ENCODE results near the gene PPP1R13B. TPM values are rescaled to one million over a fixed set of nuclear protein-coding genes. Genes with fewer than 3 reads are reported as not detected.

The PPP1R13B gene
- total and polyA plus RNA-seq, 2 experiments from 2014 or later: 2.0 to 8.5 TPM

GRCh38 chr14:103818870-103819269, 28.5 kb downstream of the PPP1R13B start:
- Mint-ChIP-seq H3K4me3 (no peak overlapping the region), H3K9me3 (no peaks in the 10 kb centered on the region), H3K27me3 (ENCODE audit: insufficient read depth, low read depth, poor library complexity) (peaks cover 3% of the 10 kb centered on the region), H3K4me1 (peaks cover 21% of the 10 kb centered on the region), H3K36me3 (ENCODE audit: low read depth) (no peaks in the 10 kb centered on the region), H3K27ac (no peak overlapping the region)
- Histone ChIP-seq H2AFZ (no peak overlapping the region), H3K9me2 (ENCODE audit: insufficient read depth) (no peaks in the 10 kb centered on the region), H3K36me3 (ENCODE audit: insufficient read depth) (no peaks in the 10 kb centered on the region), H3K4me2 (no peak overlapping the region), H3K27ac (ENCODE audit: low read depth) (no peak overlapping the region), H3K79me2 (replicated peaks; ENCODE audit: insufficient read depth) (no peaks in the 10 kb centered on the region), H4K20me1 (replicated peaks; ENCODE audit: insufficient read depth) (no peaks in the 10 kb centered on the region), H3F3A (replicated peaks; ENCODE audit: low read depth) (no peaks in the 10 kb centered on the region; the same call in 1 of the 2 replicates), H3K4me3 (no peak overlapping the region), H3K27me3 (ENCODE audit: insufficient read depth) (no peaks in the 10 kb centered on the region), H3K4me1 (ENCODE audit: insufficient read depth) (peaks cover 12% of the 10 kb centered on the region)
- TF ChIP-seq ZNF114 (CRISPR knock-in tag; IDR thresholded peaks at IDR 0.05): no peak
- TF ChIP-seq STAT1 (IDR thresholded peaks at IDR 0.05; ENCODE audit: unreplicated experiment): no peak
- TF ChIP-seq ETS1 (IDR thresholded peaks at IDR 0.05): no peak
- TF ChIP-seq CREB1 (CRISPR knock-in tag; IDR thresholded peaks at IDR 0.05; ENCODE audit: low read depth): no peak
- no peak for TF ChIP-seq NANOG (IDR thresholded peaks at IDR 0.05; ENCODE audit: borderline replicate concordance)
- no peak for TF ChIP-seq JUNB (IDR thresholded peaks at IDR 0.05; ENCODE audit: unreplicated experiment)
- no peak for TF ChIP-seq POLR2AphosphoS5 (IDR thresholded peaks at IDR 0.05; ENCODE audit: low read depth)
- ATAC-seq (no peak), DNase-seq (ENCODE audit: low spot score) (no peak)

- DNase-seq (ENCODE audit: low spot score) (no peak), ATAC-seq (no peak)
- no peaks in the 10 kb centered on the region for H3K9me3 Mint-ChIP-seq
- H3F3A ChIP-seq (replicated peaks; ENCODE audit: low read depth): no peaks in the 10 kb centered on the region; the same call in 1 of the 2 replicates
- H3K27me3 Mint-ChIP-seq (ENCODE audit: insufficient read depth, low read depth, poor library complexity): peaks cover 3% of the 10 kb centered on the region
- H3K9me2 ChIP-seq (ENCODE audit: insufficient read depth): no peaks in the 10 kb centered on the region
- H3K4me3 Mint-ChIP-seq: no peak overlapping the region
- H3K4me1 ChIP-seq (ENCODE audit: insufficient read depth): peaks cover 12% of the 10 kb centered on the region
- no peak overlapping the region for H3K27ac Mint-ChIP-seq
- H3K36me3 ChIP-seq (ENCODE audit: insufficient read depth): no peaks in the 10 kb centered on the region
- no peak overlapping the region for H3K27ac ChIP-seq (ENCODE audit: low read depth)
- no peak overlapping the region for H2AFZ ChIP-seq
- H3K36me3 Mint-ChIP-seq (ENCODE audit: low read depth): no peaks in the 10 kb centered on the region
- no peaks in the 10 kb centered on the region for H4K20me1 ChIP-seq (replicated peaks; ENCODE audit: insufficient read depth)
- peaks cover 21% of the 10 kb centered on the region for H3K4me1 Mint-ChIP-seq
- H3K4me2 ChIP-seq: no peak overlapping the region
- no peaks in the 10 kb centered on the region for H3K27me3 ChIP-seq (ENCODE audit: insufficient read depth)
- no peak overlapping the region for H3K4me3 ChIP-seq
- no peaks in the 10 kb centered on the region for H3K79me2 ChIP-seq (replicated peaks; ENCODE audit: insufficient read depth)
- no peak for TF ChIP-seq ZNF331 (CRISPR knock-in tag; IDR thresholded peaks at IDR 0.05; ENCODE audit: low read depth)
- TF ChIP-seq ETS1 (IDR thresholded peaks at IDR 0.05): no peak
- TF ChIP-seq NANOG (IDR thresholded peaks at IDR 0.05; ENCODE audit: borderline replicate concordance): no peak
- TF ChIP-seq CREB1 (CRISPR knock-in tag; IDR thresholded peaks at IDR 0.05; ENCODE audit: low read depth): no peak
- TF ChIP-seq STAT1 (IDR thresholded peaks at IDR 0.05; ENCODE audit: unreplicated experiment): no peak
- TF ChIP-seq ZNF462 (CRISPR knock-in tag; IDR thresholded peaks at IDR 0.05): no peak
- no peak for TF ChIP-seq POLR2AphosphoS5 (IDR thresholded peaks at IDR 0.05; ENCODE audit: low read depth)
- no peak for TF ChIP-seq REST (IDR thresholded peaks at IDR 0.05; ENCODE audit: unreplicated experiment)
Observed at GRCh38 chr14:103818422-103818821, 29.0 kb downstream of the PPP1R13B start.

All from GM23338 (cell line).